Endothelial cell of hepatic sinusoid (primary cell): Measurements from ENCODE around the gene CD81.
"Not testable (repeated sequence)": the region's sequence is repeated elsewhere in the genome, so short reads cannot be mapped to it uniquely, and the experiment has no call there.

Experiments used
- in situ Hi-C: cut with HindIII; loops from 2 replicates; pipeline ENCODE4 v1.10.0; 2017; ENCODE audit warnings: low sequenced_read_pairs

The CD81 gene

DNA sequence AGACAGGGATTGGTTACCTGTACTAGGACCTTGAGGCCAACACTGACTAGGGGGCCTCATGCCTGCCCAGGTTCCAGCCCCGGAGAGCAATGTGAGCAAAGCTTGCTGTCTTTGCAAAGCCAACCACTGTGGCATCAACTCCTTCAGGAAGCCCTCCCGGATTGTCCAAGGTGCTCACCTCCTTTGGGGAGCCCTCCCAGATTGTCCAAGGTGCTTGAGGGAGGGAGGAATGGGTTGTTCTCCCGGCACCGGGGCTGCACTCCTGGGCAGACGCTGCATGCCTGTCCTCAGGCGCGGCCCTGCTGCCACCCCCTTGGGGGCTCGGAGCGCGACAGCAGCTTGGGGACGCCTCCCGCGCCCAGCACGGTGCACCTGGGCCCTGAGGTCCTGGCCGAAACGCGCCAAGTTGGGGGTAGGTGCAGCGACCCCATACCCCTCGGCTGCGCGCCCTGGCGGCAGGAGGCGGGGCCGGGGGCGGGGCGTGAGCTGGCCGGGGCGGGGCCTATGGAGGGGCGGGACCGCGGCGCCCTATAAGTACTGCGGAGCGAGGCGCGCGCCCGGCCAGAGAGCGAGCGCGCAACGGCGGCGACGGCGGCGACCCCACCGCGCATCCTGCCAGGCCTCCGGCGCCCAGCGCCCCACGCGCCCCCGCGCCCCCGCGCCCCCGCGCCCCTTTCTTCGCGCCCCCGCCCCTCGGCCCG lies at the start of gene CD81:
TSS of gene CD81 (plus strand) at position 560 of the 701 bp plus-strand sequence. CDS start 240 bp downstream, outside the sequence.
- in situ Hi-C loops = no loop called here

GRCh38 chr11:2328021-2328420 lies 49.1 kb upstream of the CD81 start:
- in situ Hi-C loops = no loop called here

GRCh38 chr11:2328656-2329354 lies 48.3 kb upstream of the CD81 start:
- in situ Hi-C loops = no loop called here

GRCh38 chr11:2329551-2329950 lies 47.6 kb upstream of the CD81 start:
- in situ Hi-C loops = no loop called here

DNA sequence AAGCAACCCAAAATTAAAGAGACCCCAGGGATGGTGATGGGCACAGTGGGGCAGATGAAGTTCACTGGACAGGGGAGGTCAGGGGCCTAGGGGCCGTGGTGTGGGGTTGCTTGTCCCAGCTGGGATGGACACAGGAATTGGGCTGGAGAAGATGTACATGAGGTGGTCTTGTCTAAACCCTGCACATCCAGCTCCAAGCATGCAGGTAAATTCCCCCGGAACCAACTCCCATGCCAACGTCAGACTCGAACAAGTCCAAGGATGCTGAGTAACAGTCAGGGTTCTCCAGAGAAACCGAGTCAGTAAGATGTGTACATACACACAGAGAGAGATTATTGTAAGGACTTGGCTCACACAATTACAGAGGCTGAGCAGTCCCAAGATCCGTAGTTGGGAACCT lies 46.4 kb upstream of the CD81 start:
- in situ Hi-C loops = no loop called here

DNA sequence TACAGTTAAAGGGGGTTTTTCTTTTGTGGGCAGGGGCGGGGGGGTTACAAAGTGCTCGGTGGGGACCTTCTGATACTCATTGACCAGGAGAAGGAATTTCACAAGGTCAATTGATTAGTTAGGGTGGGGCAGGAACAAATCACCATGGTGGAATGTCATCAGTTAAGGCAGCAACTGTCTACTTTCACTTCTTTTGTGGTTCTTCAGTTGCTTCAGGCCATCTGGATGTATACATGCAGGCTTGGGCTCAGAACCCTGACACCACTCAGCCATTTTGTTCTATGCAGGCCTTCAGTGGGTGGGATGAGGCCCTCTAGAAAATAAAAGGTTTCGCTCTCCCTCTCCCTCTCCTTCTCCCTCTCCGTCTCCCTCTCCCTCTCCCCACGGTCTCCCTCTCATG lies 45.7 kb upstream of the CD81 start:
- in situ Hi-C loops = no loop called here

DNA sequence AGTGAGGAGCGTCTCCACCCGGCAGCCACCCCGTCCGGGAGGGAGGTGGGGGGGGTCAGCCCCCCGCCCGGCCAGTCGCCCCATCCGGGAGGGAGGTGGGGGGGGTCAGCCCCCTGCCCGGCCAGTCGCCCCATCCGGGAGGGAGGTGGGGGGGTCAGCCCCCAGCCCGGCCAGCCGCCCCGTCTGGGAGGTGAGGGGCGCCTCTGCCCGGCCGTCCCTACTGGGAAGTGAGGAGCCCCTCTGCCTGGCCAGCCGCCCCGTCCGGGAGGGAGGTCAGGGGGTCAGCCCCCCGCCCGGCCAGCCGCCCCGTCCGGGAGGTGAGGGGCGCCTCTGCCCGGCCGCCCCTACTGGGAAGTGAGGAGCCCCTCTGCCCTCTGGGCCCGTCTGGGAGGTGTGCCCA lies 44.5 kb upstream of the CD81 start:
- in situ Hi-C loops = not testable (repeated sequence)

DNA sequence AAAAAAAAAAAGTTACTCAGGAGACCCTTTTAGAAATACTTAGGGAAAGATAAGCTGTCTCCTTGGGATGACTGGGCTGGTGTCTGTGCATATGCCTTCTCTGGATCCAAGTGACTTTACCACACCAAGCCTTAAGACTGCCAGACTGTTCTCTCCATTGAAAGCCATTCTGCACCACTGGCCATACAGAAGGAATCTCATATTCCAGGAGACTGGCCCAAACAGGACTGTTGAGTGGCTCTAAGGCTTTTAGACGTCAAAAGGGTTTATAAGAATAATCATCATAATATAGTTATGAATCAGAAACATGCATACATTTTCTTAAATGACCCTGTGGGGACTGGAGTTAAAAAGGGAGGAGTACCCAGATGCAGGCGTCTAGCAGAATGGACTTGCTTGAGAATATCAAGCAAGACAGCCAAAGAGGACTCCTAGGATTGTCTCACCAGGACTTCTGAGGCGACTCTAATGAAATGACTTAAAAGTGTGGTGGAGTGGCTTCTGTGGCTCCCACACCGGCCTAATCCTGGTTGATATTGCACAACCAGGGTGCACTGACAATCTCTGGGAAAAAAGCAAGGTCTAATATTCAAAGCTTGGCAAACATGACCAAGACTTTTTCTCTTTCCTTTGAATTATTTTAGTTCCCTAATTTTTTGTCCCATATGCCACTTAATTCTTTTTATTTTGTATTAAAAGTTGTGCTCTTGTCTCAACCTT lies 43.5 kb upstream of the CD81 start:
- in situ Hi-C loops = not testable (repeated sequence)

GRCh38 chr11:2335286-2335685 lies 41.8 kb upstream of the CD81 start:
- in situ Hi-C loops = not testable (repeated sequence)

DNA sequence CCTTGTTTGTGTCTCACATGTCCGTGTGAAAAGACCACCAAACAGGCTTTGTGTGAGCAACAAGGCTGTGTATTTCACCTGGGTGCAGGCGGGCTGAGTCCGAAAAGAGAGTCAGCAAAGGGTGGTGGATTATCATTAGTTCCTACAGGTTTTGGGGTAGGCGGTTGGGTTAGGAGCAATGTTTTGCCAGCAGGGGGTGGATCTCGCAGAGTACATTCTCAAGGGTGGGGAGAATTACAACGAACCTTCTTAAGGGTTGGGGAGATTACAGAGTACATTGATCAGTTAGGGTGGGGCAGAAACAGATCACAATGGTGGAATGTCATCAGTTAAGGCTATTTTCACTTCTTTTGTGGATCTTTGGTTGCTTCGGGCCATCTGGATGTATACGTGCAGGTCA lies 38.4 kb upstream of the CD81 start:
- in situ Hi-C loops = not testable (repeated sequence)

- in situ Hi-C loops = no loop called here
Observed at GRCh38 chr11:2342557-2342956, 34.6 kb upstream of the CD81 start.

DNA sequence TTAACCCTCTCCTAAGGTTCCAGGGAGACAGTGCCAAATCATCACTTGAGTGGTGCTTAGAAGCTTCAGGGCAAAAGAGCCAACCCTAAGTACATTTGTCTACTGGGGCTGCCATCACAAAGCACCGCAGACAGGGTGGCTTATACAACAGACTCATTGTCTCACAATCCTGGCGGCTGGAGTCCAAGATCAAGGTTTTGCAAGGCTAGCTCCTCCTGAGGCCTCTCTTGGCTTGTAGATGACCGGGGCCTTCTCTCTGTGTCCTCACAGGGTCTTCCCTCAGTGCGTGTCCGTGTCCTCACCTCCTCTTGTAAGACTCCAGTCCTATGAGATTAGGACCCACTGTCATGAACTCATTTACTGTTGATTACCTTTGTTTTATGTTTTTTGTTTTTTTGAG lies 34.1 kb upstream of the CD81 start:
- in situ Hi-C loops = no loop called here

- in situ Hi-C loops = no loop called here
Observed at GRCh38 chr11:2343502-2343901, 33.6 kb upstream of the CD81 start.

- in situ Hi-C loops = no loop called here
Observed at GRCh38 chr11:2345050-2345449, 32.1 kb upstream of the CD81 start.

DNA sequence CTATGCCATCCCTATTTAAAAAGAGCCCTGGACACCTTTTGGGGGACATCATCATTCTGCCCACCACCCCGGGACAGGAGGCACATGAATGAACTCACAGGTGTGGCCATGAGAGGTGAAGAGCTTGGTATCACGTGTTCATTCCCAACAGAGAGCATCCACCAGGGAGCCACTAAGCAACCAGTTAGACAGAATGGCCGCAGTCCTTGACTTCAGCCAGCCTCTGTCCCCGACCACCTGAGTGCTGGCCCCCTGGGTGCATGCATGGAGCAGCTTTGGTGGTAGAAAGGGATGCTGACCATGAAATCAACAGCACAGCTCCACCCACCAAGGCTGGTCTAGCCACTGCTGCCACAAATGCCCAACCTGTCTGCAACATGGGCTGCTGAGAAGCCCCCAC lies 31.1 kb upstream of the CD81 start:
- in situ Hi-C loops = no loop called here

DNA sequence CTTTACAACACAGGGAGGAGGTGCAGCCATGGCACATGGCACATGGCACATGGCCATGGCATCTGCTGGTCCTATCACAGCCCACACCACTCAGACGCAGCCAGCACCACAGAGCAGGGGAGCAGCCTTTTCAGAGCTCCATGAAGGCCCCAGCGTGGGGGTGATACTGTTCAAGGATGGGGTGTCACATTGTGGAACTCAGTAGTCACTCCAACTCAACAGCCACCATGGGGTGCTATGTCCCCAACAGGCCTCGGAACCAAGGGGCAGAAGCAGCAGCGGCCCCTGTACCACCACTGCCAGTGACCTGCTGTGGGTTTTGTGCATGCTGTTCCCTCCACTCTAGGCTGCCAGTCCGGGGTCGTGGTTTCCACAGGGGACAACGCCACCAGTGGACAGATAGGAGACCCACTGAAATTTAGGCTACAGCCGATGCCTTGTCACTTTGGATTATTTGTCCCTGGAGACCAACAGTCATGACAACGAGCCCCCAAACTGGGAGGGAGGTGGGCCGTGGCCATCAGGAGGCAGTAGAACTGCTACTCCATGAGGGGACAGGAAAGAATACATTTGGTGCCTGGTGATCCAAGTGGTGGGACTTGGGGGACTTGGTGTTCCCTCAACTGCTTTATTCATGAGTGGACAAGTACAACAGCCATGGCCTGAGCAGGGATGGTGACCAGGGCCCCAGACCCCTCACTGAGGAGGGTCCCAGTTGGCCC lies 30.4 kb upstream of the CD81 start:
- in situ Hi-C loops = no loop called here

GRCh38 chr11:2347308-2347830 lies 29.7 kb upstream of the CD81 start:
- in situ Hi-C loops = no loop called here

- in situ Hi-C loops = no loop called here
Observed at GRCh38 chr11:2348986-2349385, 28.1 kb upstream of the CD81 start.

DNA sequence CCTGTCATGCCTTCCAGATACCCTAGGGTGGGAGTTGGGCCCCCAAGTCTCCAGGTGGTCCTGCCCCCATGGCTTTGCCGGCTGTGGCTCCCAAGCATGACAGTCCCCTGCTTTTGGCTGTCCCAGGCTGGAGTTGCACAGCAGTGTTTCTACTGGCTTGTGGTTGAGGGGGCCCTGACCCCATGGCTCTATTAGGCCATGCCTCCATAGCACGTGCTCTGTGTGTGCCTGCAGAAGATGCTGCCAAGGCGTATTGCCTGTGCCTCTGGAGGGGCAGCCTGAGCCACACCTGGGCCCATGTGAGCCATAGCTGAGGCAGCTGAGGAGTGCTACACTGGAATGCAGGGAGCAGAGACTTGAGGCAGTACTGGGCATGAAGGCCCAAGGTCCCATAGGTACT lies 25.4 kb upstream of the CD81 start:
- in situ Hi-C loops = no loop called here

- in situ Hi-C loops = no loop called here
Observed at GRCh38 chr11:2352420-2352819, 24.7 kb upstream of the CD81 start.

- in situ Hi-C loops = no loop called here
Observed at GRCh38 chr11:2355000-2355644, 22.0 kb upstream of the CD81 start.
